ENCODE results near the gene USP11.
A peak's percentile ranks its signal among the peaks of the same experiment; 100 is the strongest.

The USP11 gene

DNA sequence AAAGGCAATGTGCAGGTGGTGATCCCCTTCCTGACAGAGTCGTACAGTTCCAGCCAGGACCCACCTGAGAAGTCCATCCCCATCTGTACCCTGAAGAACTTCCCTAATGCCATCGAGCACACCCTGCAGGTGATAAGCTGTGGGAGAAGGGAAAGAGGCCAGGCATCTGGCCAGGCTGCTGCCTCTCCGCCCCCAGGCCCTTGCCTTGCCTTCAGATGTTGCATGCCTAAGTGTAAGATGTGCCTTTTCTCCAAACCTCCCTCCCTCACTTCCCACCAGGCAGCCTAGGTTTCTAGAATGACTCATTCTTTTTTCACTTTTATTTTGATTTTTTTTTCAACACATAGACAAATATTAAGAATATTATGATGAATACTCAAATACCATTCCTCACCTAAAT is 26.5 kb upstream of the USP11 start:
- no peak for FAIRE-seq

DNA sequence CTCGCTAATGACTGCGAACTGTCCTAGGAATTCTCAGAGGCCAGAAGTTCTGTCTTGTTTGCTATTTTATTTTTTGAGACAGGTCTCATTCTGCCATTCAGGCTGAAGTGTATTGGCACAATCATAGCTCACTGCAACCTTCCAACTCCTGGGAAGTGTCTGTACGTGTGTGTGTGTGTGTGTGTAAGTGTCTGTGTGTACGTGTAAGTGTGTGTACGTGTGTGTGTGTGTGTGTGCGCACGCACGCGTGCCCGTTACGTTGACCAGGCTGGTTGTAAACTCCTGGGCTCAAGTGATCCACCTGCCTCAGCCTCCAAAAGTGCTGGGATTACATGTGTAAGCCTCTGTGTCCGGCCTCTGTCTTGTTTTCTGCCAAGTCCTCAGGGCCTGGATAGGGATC is 24.7 kb upstream of the USP11 start:
- FAIRE-seq, result no peak

DNA sequence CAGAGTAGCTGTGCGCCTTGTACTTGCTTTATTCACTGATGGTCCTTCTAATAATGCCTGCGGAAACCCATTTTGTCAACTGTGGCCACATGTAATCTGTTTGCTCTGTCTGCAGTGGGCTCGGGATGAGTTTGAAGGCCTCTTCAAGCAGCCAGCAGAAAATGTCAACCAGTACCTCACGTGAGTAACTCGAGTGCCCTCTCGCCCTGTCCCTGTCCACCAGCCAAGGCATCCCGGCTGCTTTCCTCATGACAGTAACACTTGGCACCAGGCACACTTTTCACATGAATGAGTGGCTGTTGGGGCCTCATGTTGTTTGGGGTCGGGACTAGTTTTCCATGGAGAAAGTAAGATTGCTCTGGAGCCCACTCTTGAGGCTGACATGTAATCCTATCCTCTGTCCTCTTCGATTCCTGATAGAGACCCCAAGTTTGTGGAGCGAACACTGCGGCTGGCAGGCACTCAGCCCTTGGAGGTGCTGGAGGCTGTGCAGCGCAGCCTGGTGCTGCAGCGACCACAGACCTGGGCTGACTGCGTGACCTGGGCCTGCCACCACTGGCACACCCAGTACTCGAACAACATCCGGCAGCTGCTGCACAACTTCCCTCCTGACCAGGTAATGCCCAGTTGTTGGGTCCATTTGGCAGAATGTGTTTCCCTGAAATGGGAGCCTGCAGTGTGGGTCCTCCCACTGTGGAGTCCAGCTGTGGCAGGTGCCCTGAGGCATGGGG is 23.1 kb upstream of the USP11 start:
- no peak for FAIRE-seq

DNA sequence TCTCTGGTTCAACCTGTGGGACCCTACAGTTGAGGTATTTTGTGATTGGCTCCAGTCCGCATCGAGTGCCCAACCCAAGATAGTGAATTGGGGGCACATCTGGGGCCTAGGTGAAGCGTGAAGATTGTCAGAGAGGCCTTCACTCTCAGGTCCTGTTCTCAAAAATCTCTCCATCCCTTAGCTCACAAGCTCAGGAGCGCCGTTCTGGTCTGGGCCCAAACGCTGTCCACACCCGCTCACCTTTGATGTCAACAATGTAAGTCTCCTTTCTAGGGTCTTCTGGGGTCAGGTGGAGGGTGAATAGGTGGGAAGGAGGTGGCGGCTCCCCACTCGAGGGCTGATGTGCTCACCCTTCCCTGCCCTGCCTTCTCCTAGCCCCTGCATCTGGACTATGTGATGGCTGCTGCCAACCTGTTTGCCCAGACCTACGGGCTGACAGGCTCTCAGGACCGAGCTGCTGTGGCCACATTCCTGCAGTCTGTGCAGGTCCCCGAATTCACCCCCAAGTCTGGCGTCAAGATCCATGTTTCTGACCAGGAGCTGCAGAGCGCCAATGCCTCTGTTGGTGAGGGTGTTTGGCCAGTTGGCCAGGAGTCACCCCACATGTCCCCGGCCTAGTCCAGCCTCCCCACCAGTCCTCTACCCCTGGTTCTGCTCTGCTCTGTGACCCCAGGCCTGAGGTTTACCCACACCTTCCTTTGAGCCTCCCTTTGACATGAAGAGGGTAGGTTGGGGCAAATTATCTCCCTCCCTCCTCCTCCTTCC is 22.0 kb upstream of the USP11 start:
- FAIRE-seq, result no peak

DNA sequence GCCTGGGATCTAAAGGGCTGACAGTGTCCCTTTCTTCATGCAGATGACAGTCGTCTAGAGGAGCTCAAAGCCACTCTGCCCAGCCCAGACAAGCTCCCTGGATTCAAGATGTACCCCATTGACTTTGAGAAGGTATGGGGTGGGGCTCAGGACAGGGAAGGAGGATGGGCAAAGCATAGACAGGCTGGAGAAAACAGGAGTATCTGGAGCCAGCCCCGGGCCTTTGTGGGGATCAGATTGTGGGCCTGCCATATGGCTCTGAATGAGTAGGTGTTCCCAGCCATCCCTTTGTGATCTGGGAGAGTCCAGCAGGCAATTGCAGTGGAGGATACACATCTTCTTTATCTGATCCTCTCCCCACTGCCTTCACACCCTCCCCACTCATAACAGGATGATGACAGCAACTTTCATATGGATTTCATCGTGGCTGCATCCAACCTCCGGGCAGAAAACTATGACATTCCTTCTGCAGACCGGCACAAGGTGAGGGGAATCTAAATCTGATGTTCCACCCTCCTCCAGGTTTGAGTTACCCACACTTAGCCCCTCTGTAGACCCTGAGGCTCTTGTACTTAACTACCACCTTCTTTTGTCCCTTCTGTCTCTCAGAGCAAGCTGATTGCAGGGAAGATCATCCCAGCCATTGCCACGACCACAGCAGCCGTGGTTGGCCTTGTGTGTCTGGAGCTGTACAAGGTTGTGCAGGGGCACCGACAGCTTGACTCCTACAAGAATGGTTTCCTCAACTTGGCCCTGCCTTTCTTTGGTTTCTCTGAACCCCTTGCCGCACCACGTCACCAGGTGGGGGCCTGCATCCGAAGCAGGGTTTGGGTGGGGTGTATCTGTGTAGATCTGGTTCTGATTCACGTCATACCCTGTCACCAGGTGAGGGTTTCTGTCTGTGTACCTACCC is 20.2 kb upstream of the USP11 start:
- FAIRE-seq, result no peak

DNA sequence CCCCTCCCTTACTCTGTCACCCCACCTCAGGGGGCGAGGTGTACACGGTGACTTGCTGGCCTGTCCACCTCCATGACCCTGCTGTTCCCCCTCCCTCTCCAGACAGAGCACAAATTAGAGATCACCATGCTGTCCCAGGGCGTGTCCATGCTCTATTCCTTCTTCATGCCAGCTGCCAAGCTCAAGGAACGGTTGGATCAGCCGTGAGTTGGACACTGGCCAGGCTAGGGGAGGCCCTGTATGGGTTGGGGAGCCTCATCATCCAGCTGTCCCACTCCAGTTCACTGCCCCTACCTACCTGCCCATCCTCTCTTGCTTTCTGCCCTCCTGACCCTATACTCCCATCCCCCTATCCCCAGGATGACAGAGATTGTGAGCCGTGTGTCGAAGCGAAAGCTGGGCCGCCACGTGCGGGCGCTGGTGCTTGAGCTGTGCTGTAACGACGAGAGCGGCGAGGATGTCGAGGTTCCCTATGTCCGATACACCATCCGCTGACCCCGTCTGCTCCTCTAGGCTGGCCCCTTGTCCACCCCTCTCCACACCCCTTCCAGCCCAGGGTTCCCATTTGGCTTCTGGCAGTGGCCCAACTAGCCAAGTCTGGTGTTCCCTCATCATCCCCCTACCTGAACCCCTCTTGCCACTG is 18.3 kb upstream of the USP11 start:
- FAIRE-seq, result no peak

DNA sequence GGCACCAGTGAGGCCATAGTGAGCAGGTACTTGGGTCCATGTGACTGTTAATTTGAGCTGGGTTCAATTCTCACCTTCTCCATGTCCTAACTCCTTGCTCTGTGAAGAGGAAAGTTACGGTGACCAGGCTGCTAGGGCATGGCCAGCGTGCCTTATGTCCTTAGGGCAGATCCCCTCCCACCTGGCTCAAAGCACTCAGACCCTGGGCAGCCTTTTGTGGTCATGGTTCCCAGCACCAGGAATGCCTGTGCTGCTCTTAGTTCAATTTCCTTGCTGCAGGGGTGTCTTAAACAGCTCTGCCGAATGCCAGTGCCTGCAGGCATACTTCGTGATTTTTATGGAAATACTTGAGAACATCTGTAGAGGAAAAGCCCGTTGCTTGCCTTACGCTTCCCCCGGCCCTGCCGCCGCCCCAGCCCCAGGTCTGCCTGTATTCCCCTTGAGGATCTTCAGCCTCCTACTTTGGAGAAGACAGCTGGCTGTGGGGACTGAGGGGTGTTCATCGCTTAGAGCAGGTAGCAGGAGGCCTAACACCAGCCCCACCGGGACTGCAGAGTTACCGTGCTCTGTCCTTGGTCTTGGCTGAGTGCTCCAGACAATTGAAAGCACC is 17.4 kb upstream of the USP11 start:
- no peak for FAIRE-seq

DNA sequence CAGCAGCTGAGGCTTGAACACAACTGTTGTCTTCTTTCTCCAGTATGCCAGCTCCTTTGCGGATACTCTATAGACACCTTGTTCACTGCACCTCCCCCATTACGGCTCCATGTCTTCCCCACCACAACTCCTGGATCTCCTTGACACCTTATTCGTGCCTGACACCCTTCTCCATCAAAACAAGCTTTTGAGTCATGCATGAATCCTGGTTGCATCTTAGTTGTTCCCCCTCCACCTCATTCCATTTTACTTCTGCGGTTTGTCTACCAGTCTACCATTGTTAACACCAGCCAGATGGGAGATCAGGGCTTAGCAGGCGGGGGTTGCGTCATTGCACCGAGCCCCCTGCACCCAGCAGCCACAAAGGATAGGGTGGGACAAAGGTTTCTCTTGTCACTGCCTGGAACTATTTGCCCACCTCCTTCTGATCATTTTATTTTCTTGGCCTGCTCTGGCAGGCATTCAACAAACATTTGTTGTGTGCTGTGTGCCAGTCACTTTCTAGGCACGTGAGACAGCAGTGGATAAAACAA is 16.4 kb upstream of the USP11 start:
- no peak for FAIRE-seq

DNA sequence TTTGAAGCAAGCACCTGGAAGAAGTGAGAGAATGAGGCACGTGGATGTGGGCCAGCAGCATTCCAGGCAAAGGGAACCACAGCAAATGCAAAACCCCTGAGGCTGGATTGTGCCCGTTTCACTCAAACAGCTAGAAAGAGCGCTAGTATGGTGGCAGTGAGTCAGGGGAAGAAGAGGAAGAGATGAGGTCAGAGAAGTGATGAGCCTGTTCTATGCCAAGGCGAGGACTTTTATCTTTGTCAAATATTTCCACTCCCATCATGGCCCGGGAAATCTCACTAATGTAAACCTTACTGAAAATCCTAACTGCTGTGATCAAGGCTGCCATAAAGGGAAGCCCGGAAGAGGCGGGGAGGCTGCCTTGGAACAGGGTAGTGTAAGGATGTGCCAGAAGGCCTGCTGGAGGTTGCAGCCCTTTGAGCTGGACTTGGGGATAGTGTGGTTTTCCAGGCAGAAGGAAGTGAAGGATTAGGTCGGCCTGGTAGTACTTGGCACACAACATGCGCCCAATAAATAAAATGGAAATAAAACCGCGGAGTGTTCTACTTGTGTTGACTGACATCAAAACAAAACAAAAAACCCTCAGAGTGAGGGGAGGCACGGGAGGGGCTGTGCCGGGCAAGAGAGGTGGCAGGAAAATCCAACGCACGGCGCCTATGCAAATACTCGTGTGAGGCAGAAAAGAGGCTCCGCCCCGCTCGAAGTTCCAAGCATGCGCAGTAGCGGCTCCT is 15.5 kb upstream of the USP11 start:
- no peak for FAIRE-seq

DNA sequence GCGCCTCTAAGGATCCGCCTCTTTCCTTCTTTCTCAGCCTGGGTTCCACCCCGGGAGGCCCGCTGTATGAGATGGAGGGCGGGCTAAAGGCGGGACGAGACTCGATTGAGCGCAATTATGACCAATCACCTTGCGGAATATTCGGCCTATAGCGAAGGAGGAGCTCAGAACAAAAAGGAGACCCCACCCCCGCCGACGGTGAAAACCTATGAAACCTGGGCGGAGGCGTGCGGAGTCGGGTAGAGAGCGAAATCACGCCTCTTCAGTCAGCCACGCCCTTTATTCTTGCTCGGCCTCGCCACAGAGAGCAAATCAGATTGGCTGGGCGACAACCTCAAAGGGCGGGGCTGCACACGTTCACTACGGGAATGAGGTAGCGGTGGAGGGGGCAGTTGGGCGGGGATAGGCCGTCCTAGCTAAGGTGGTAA is 14.9 kb upstream of the USP11 start:
- FAIRE-seq, result peak; percentile 99

DNA sequence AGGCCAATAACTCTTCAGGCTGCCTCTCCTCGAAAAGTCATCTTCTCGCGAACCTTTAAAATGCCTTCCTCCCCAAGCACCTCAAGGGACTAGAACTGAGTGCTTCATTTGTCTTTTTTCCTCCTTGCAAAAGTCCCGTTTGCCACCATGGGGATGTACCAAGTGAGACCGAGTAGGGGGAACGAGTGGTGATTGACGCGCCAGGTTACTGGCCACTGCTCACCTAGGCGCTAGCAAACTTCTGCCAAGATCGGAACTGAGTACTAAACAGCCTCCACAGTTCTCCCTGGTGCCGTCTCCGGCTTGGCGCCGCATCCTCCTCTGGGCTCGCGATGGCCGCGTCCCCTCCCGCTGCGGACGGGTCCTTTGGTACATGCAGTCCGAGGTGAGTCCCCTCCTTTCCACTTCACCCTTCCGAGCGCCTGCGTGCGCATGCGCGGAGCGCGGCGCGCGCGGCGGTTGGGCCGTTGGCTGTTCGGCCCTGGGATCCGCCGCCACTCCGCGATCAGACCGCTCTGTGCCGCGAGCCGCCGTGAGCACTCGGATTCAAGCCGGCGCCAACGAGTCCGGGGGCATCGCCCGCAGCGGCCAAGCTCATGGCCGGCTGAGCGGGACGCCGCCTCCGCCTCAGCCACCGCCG is 14.4 kb upstream of the USP11 start, which contains the start of gene CDK16:
Gene CDK16, plus strand, starts transcription at position 402 of the 640 bp plus-strand sequence. CDS start 4,877 bp downstream, outside the sequence.
- no peak for FAIRE-seq

DNA sequence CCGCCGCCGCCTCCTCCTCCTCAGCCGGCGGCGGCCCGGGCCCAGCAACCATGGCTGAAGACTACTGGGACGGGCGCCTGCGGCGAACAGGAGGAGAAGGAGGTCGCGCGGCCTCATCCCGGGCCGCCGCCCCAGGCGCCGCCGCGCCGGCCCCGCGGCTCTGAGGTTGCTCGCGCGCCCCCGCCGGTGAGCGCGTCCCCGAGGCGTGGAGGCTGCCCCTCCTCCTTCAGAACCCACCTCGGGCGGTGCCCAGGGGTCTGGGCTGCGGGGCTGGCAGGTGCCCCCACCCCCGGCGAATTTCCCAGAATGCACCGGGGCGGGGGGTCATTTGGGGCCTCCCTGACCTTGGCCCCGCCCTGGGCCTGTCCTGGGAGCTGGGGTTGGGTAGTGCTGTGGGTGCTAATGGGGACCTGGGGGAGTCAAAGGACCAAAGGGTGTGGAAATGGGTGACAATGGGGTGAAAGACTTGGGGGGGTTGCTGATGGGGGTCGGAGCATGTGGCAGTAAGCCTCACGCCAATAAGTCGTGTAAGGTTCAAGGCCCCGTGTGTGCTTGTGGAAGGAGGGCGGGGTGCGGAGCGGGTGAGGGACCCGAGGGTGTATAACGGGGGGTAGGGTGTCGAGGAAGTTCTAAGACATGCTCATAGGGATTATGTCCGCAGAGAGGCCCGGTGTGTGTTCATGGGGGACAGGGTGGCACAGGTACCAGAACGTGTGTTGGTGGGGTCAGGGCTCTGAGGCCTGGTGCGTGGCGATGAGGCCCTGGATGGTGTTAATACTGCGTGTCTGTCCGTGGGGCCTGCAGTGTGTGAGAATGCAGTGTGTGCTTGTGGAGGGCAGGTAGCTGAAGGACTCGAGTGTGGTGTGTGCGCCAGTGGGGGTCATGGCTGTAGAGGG is 13.6 kb upstream of the USP11 start:
- no peak for FAIRE-seq

DNA sequence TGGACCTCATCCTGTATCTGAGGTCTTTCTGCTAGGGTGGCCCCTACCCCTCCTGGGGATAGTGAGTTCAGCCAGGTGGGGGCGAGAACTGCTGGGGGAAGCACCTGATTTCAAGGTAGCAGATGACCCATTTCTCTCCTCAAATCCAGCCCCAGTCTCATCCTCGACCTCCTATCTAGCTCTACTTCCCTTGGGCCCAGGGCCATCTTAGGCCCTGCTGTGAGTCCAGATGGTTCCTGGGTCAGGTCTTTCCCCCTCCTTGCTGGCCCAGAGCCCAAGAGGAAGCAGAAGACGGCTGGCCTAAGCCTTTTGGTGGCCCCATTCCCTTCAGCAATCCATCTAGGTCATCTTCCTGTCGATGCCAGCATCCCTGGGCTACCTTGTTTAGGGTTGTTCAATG is 11.1 kb upstream of the USP11 start:
- no peak for FAIRE-seq

DNA sequence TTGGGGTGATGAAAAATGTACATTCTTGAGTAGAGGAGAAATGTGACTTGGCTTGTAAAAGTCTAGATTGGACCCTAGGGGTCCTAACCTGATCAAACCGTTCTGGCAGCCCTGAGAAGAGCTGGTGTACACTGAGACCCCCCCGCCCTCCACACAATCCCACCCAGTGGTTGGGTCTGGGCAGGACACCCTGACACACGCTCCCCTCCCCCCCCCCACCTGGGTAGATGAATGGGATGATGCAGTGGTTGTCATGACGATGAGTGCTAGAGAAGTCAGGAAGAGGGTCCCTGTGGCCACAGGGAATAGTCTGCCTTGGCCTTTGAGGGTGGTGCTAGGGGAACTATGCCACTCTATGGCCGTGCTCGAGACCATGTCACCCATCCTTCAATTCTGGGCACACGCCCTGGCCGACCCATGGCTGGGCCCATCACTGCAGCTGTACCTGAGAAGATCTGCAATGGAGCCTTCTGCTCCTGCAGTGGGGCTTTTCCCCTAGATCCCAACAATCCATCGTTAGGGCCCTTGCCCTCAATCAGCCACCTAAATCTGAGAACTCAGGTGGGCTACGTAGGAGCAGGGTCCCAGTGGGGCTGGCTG is 10.0 kb upstream of the USP11 start:
- no peak for FAIRE-seq

DNA sequence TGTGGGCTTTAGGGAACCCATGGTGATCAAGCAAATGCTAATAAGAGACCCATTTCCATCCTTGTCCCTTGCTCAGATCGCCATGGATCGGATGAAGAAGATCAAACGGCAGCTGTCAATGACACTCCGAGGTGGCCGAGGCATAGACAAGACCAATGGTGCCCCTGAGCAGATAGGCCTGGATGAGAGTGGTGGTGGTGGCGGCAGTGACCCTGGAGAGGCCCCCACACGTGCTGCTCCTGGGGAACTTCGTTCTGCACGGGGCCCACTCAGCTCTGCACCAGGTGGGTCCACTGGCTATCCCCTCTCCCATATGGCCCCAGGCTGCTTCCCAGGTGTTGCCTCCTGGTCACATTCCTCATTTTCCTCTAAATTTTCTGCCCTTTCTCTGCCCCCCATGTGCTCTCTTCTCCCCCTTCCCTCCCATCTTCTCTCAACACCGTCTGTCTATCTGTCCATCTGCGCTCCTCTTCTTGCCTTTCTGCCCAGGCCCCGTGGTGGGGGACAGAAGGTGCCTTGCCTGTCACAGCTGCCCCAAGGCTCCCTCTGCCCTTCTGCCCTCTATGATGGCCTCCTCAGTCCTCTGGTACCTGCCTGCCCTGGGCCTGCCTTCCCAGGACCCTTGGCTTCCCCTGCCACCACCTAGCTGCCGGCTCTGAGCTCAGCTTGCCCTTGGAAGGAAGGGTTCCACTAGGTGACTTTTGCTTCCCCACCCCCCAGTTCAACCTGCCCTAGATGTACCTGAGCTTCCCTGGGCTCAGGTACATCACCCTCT is 9.1 kb upstream of the USP11 start:
- no peak for FAIRE-seq

DNA sequence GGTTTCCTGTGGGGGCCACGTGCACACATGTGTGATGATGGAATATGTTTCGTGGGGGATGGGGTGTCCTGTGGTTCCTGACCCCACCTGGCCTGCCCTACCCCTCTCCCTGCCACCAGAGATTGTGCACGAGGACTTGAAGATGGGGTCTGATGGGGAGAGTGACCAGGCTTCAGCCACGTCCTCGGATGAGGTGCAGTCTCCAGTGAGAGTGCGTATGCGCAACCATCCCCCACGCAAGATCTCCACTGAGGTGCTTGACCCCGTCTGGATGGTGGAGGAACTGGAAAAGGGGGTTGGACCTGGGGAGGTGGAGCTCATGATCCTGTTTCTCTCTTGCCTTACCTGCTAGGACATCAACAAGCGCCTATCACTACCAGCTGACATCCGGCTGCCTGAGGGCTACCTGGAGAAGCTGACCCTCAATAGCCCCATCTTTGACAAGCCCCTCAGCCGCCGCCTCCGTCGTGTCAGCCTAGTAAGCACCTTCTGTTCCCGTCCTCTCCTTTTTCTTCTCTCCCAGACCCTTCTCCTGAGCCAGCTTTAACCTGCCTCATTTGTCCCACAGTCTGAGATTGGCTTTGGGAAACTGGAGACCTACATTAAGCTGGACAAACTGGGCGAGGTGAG is 8.4 kb upstream of the USP11 start:
- no peak for FAIRE-seq

DNA sequence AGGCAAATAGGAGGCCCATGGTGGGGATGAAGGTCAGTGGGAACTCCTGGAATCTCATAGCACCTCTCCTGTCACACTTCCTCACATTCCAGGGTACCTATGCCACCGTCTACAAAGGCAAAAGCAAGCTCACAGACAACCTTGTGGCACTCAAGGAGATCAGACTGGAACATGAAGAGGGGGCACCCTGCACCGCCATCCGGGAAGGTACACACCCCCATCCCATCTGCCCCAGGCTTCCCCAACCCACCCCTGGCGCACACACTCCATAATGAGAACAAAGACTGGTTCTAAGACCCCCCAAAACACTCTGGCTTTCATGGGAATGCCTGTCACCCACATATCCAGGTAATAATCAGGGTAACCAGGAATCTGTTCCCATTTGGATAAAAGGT is 7.9 kb upstream of the USP11 start:
- no peak for FAIRE-seq

DNA sequence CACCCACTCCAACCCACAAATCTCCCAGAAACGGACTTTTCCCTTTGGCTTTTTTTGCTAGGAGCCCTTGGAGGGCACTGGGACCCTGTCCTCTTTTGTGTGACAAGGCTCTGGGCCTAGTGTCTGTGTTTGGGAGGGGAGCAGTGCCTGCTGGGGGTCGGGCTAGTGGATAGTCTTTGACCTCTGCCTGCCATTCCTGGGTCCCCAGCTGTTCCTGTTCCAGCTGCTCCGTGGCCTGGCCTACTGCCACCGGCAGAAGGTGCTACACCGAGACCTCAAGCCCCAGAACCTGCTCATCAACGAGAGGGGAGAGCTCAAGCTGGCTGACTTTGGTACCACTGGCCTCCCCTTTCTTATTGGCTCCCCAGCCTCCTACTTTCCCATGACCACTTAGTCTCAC is 6.7 kb upstream of the USP11 start:
- no peak for FAIRE-seq
